Measurements from ENCODE around the gene RIPOR3.
"Not testable (repeated sequence)": the region's sequence is repeated elsewhere in the genome, so short reads cannot be mapped to it uniquely, and the experiment has no call there.

The RIPOR3 gene

GRCh38 chr20:50607850-50608749 is 83.2 kb downstream of the RIPOR3 start:
- no peak for DNase-seq (ENCODE audit: low read depth in 2 of 2)

GRCh38 chr20:50607436-50607835 is 83.9 kb downstream of the RIPOR3 start:
- no peak for DNase-seq (ENCODE audit: low read depth in 2 of 2)

- DNase-seq (ENCODE audit: low read depth in 2 of 2): no peak
These were observed 86.2 kb downstream of the RIPOR3 start for GRCh38 chr20:50605136-50605535.

- no peak for DNase-seq (ENCODE audit: low read depth in 2 of 2)
These were observed 86.9 kb downstream of the RIPOR3 start for GRCh38 chr20:50604451-50604850.

- DNase-seq (ENCODE audit: low read depth in 2 of 2): no peak
These were observed 88.8 kb downstream of the RIPOR3 start for GRCh38 chr20:50602432-50603088.

GRCh38 chr20:50601511-50602431 is 89.6 kb downstream of the RIPOR3 start:
- no peak for DNase-seq (ENCODE audit: low read depth in 2 of 2)

- no peak for DNase-seq (ENCODE audit: low read depth in 2 of 2)
These were observed 91.0 kb downstream of the RIPOR3 start for GRCh38 chr20:50600281-50600895.

- DNase-seq (ENCODE audit: low read depth in 2 of 2): not testable (repeated sequence)
These were observed 92.6 kb downstream of the RIPOR3 start for GRCh38 chr20:50598768-50599167.

- no peak for DNase-seq (ENCODE audit: low read depth in 2 of 2)
These were observed 93.3 kb downstream of the RIPOR3 start for GRCh38 chr20:50598074-50598473.

GRCh38 chr20:50597406-50597969 is 93.9 kb downstream of the RIPOR3 start:
- no peak for DNase-seq (ENCODE audit: low read depth in 2 of 2)

- DNase-seq (ENCODE audit: low read depth in 2 of 2): no peak
These were observed 94.7 kb downstream of the RIPOR3 start for GRCh38 chr20:50596694-50597021.

- DNase-seq (ENCODE audit: low read depth in 2 of 2): no peak
These were observed 95.2 kb downstream of the RIPOR3 start for GRCh38 chr20:50595988-50596693.

GRCh38 chr20:50595433-50595895 is 95.9 kb downstream of the RIPOR3 start:
- DNase-seq (ENCODE audit: low read depth in 2 of 2): no peak

GRCh38 chr20:50594591-50595432 is 96.5 kb downstream of the RIPOR3 start:
- no peak for DNase-seq (ENCODE audit: low read depth in 2 of 2)

- DNase-seq (ENCODE audit: low read depth in 2 of 2): no peak
These were observed 97.1 kb downstream of the RIPOR3 start for GRCh38 chr20:50594231-50594590.

- DNase-seq (ENCODE audit: low read depth in 2 of 2): no peak
These were observed 98.4 kb downstream of the RIPOR3 start for GRCh38 chr20:50593005-50593335.

GRCh38 chr20:50592282-50593004 is 98.9 kb downstream of the RIPOR3 start:
- DNase-seq (ENCODE audit: low read depth in 2 of 2): no peak

- no peak for DNase-seq (ENCODE audit: low read depth in 2 of 2)
These were observed 100.0 kb downstream of the RIPOR3 start for GRCh38 chr20:50591233-50591852.

- no peak for DNase-seq (ENCODE audit: low read depth in 2 of 2)
These were observed 101.0 kb downstream of the RIPOR3 start for GRCh38 chr20:50590348-50590664.
